HUES48 (cell line): ENCODE data around the gene TTC16.
"Not testable (repeated sequence)": the region's sequence is repeated elsewhere in the genome, so short reads cannot be mapped to it uniquely, and the experiment has no call there.

Experiments
- H3K27ac ChIP-seq: one replicate; pipeline ENCODE4 v1.7.0; 2013; ENCODE audit warnings: low read depth, low read length, inconsistent platforms
- H3K27me3 ChIP-seq: 2 replicates; pipeline ENCODE4 v1.6.1; 2013; ENCODE audit warnings: mild to moderate bottlenecking, low read length; ENCODE audit not compliant: control insufficient read depth, insufficient read depth
- H3K36me3 ChIP-seq: 2 replicates; pipeline ENCODE4 v1.6.1; 2013; ENCODE audit warnings: low read length; ENCODE audit not compliant: control insufficient read depth, insufficient read depth
- H3K4me1 ChIP-seq: 2 replicates; pipeline ENCODE4 v1.6.1; 2013; ENCODE audit warnings: mild to moderate bottlenecking, low read length; ENCODE audit not compliant: control insufficient read depth, insufficient read depth
- H3K4me3 ChIP-seq: 2 replicates; pipeline ENCODE4 v1.5.1; 2013; ENCODE audit warnings: mild to moderate bottlenecking, low read depth, low read length
- H3K9ac ChIP-seq: 2 replicates; pipeline ENCODE4 v1.6.1; 2013; ENCODE audit warnings: mild to moderate bottlenecking, low read depth, low read length, moderate library complexity
- H3K9me3 ChIP-seq: 2 replicates; pipeline ENCODE4 v1.6.1; 2013; ENCODE audit warnings: low read length; ENCODE audit not compliant: control insufficient read depth, insufficient read depth

TTC16 gene

GRCh38 chr9:127779136-127779981 is 63.5 kb downstream of the TTC16 start:
- Histone ChIP-seq H3K4me3 (no peak overlapping the region), H3K36me3 (no peaks in the 10 kb centered on the region), H3K9me3 (no peaks in the 10 kb centered on the region), H3K27me3 (no peaks in the 10 kb centered on the region), H3K9ac (no peak overlapping the region), H3K27ac (no peak overlapping the region), H3K4me1 (peaks cover 12% of the 10 kb centered on the region; the same call in 1 of the 2 replicates)

- H3K27me3 ChIP-seq = no peaks in the 10 kb centered on the region
- H3K9me3 ChIP-seq = no peaks in the 10 kb centered on the region
- peaks cover 14% of the 10 kb centered on the region for H3K4me1 ChIP-seq
- H3K9ac ChIP-seq = no peak overlapping the region; the same call in 1 of the 2 replicates
- H3K27ac ChIP-seq = no peak overlapping the region
- H3K4me3 ChIP-seq = no peak overlapping the region
- no peaks in the 10 kb centered on the region for H3K36me3 ChIP-seq
Measured at GRCh38 chr9:127780126-127780885, 64.4 kb downstream of the TTC16 start.

GRCh38 chr9:127780909-127781308 is 65.0 kb downstream of the TTC16 start:
- H3K36me3 ChIP-seq, H3K9ac ChIP-seq, H3K4me3 ChIP-seq, H3K27ac ChIP-seq, H3K27me3 ChIP-seq, H3K9me3 ChIP-seq: not testable (repeated sequence)
- H3K4me1 ChIP-seq = peaks cover 14% of the 10 kb centered on the region
